CD4-positive, alpha-beta T cell treated with Interleukin-17A for 1 hour (primary cell): Measurements from ENCODE around the gene PHF21A.
A peak's percentile ranks its signal among the peaks of the same experiment; 100 is the strongest.

Experiments used
- DNase-seq: peaks from one replicate; pipeline ENCODE4 v3.0.0-alpha.2; 2020

The PHF21A gene

DNA sequence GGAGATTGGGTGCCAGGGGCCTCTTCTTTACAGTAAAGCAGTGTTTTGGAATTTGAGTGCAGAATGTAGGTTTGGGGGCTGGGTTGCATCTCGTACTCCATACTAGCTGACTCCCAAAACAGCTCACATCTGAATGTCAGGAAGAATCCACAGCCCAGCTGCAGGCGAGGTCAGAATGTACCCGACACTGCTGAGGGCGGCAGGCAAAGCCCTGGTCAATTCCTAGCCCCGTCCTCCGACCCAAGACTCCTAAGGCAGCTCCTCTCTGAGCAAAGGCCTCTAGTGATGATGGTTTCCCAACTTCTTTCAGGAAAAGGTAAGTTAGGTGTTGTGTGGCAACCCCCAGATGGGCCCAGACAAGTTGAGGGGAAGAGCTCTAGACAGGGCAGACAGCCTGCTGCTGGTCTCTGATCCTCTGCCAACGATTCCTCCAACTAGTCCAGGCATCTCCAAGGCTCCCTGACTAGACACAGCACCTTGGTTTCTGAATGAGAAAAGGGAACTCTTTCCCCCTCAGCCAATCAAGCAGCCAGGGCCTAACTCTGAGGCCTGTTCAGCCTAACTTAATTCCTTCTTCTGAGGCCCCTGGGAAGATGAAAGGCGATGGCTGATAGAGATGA, 190.2 kb downstream of the PHF21A start:
- DNase-seq: no peak

DNA sequence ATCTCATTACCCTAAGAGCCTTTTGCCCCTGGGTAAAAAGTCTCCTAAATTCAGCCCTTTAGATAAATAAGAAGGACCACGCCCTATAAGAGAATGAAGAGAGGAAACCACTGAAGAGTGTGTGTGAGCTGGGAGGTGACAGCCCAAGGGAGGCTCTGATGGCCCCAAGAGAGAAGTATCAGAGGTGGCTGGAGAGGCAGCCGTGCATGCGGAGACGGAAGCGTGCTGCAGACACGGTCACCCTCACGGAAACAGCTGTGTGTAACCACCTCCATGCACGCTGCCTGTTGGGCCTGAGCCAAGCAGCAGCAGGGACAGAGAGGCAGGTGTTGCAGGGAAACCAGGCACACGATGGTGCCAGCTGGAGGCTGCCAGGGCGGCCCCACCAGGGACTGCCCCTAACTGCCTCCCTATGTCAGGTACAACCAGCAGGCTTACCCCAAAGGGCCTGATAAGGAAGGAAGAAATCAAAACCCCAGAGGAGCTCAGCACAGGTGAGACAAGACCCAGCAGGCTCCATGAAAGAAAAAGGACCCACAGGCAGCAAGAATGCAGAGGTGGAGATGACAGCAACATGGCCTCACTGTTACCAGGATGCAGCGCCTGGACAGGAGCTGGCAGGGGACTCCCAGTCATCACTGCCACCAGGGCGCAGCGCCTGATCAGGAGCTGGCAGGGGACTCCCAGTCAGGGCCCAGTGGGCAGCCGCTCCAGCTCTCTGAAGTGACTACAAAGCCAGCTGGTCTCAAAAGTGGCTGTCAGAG, 191.0 kb downstream of the PHF21A start:
- DNase-seq: peak; percentile 61

DNA sequence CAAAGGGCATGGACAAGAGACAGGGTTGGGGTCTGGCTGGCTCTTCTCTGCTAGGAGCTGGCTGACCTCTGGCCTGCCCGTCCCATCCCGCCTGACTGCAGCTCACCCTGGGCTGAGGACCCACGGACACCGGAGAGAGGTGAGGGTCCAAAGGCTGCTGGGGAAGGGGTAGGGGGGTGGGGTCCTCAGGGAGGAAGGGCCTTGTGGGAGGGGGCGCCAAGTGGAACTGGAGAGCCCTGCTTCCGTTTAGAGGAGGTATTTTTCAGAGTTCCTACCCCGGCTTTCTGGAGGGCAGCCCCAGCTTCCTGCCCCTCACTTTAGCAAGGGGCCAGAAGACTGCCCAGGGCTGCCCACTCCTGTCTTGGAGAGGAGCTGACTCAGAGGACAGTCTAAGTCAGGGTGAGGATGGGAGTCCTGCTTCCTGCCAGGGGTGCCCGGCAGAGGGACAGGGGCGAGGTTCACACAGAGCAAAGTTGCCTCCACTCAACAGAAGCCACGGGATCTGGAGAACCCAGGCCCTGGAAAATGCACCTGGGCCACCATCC, 191.7 kb downstream of the PHF21A start:
- no peak for DNase-seq

DNA sequence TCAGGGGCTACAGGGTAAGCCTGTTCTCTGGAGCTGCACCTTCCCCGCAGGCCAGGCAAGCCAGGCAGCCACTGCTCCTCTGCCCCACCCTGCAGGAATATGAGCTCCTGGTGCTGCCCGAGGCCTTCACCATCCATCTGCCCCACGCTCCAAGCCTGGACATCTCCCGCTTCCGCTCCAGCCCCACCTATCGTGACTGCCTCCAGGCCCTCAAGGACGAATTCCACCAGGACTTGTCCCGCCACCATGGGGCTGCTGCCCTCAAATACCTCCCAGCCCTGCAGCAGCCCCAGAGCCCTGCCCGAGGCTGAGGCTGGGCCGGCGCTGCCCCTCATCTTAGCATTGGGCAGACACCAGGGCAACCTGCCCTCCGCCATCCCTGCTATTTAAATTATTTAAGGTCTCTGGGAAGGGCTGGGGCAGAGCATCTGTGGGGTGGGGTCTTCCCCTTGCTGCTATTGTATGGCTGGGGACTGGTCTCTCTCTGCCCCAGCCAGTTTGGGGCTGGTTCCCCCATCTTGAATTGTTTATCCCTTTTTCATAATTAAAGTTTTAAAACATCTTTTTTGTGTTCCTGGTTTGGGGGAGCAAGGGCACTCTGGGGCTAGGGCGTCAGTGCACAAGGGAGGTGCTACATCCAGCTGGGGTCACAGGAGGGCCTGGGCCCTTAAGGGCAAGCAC, 192.6 kb downstream of the PHF21A start:
- no peak for DNase-seq

DNA sequence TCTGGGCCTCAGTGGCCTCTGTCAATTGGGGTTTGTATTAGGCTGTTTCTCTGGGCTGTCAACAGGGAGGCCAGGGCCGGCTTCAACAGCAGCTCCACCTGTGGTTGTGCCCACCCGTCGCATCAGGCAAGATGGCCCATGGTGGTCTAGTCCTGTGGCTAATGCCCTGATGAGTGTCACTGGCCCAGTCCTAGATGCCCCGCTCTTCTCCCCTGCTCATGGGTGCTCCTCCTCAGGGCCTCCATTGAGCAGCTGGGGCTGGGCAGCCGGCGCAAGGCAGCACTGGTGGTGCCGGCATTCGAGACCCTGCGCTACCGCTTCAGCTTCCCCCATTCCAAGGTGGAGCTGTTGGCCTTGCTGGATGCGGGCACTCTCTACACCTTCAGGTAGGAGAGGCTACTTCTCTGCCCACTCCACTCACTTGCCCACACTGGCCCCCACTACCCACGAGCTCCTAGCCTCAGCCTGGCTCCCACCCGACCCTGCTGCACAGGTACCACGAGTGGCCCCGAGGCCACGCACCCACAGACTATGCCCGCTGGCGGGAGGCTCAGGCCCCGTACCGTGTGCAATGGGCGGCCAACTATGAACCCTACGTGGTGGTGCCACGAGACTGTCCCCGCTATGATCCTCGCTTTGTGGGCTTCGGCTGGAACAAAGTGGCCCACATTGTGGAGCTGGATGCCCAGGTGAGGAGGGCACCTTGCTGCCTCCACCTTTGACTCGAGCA, 193.4 kb downstream of the PHF21A start:
- no peak for DNase-seq

DNA sequence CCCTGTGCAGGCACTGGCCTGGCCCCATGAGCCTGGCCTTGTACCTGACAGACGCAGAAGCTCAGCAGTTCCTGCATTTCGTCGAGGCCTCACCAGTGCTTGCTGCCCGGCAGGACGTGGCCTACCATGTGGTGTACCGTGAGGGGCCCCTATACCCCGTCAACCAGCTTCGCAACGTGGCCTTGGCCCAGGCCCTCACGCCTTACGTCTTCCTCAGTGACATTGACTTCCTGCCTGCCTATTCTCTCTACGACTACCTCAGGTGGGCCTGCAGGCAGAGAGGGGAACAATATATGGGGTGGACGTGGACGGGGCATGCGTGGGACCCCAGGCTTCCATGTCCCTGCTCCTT, 193.9 kb downstream of the PHF21A start:
- DNase-seq: no peak

DNA sequence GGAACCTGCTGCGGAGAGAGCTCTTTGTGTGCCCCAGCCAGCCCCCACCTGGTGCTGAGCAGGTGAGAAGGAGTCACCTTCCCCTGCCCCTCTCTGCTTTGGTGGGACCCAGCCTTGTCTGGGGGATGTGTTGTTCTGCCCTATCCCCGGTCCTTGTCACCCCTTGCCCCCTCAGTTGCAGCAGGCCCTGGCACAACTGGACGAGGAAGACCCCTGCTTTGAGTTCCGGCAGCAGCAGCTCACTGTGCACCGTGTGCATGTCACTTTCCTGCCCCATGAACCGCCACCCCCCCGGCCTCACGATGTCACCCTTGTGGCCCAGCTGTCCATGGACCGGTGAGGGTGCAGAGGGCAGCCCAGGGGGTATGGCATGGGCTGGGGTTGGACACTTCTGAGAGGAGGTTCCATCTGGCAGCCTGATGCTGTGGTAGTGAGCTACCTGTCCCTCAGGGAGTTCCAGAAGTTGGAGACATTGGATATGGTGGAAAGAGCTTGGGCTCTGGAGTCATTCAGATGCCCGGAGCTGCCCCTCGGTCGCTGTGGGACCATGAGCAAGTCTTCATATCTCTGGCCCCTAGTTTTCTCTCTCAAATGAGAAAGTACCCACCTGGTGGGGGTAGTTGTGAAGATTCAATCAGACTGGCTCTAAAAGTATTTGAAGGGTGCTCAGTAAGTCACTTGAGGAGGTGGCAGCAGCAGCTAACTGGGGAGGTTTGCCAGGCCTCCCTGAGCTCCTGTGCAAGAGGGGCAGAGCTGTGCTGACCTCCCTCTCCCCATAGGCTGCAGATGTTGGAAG, 194.5 kb downstream of the PHF21A start:
- DNase-seq: no peak

DNA sequence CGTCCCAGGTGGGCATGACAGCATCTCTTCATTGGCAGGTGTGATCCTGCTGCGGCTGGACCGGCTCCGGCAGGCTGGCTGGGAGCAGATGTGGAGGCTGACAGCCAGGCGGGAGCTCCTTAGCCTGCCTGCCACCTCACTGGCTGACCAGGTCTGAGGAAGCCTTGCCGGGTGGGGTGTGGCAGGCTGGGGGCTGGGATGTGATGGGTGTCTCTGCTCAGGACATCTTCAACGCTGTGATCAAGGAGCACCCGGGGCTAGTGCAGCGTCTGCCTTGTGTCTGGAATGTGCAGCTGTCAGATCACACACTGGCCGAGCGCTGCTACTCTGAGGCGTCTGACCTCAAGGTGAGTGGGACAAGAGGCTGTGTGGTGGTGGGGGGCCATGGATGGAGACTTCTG, 195.3 kb downstream of the PHF21A start:
- DNase-seq: no peak

DNA sequence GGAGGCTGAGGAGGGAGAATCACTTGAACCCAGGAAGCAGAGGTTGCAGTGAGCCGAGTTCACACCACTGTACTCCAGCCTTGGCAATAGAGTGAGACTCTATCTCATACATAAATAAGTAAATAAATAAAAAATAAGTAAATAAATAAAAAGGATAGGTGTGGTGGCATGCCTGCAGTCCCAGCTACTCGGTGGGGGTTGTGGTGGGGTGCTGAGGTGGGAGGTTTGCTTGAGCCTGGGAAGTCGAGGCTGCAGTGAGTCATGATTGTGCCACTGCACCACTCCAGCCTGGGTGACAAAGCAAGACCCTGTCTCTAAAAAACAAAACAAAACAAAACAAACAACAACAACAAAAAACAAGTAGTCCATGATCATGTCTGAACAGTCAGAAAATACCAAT, 195.7 kb downstream of the PHF21A start:
- no peak for DNase-seq

DNA sequence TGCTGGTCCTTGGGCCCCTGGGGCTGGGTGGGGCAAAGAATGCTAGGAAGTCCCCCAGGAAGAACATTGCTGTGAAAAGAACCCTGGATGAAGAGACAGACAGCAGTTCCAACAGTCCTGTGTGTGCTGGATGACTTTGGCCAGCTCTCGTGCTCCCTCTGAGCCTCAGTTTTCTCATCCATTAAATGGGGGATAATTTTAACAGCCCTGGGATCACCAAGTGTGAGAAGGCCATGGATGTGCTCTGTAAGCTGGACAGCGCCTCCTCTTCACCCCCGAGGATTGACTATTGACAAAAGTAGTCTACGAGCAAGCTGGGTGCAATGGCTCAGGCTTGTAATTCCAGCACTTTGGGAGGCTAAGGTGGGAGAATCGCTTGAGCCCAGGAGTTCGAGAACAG, 196.3 kb downstream of the PHF21A start:
- DNase-seq: no peak

DNA sequence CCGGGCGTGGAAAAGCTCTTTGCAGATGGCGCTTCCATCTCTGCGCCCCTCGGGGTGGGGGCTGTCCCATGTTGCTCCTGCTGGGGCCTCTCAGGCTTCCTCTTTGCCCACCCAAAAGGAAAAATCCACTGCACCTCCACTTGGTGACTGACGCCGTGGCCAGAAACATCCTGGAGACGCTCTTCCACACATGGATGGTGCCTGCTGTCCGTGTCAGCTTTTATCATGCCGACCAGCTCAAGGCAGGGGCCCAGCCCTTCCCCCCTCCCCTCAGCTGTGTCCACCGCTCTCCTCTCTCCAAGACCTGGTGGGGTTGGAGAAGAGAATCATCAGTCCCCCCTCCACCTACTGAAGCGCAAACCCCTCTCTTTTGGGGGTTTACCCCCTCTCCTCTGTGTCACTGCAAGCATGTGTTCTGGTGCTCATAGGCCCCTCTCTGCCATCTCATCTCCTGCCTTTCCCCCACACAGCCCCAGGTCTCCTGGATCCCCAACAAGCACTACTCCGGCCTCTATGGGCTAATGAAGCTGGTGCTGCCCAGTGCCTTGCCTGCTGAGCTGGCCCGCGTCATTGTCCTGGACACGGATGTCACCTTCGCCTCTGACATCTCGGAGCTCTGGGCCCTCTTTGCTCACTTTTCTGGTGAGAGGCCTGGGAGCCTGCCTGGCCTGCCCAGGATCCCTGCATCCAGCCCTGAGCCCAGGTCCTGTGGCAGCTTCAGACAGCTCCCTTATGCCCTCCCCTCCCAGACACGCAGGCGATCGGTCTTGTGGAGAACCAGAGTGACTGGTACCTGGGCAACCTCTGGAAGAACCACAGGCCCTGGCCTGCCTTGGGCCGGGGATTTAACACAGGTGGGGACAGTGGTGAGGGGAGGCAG, 197.0 kb downstream of the PHF21A start:
- no peak for DNase-seq

DNA sequence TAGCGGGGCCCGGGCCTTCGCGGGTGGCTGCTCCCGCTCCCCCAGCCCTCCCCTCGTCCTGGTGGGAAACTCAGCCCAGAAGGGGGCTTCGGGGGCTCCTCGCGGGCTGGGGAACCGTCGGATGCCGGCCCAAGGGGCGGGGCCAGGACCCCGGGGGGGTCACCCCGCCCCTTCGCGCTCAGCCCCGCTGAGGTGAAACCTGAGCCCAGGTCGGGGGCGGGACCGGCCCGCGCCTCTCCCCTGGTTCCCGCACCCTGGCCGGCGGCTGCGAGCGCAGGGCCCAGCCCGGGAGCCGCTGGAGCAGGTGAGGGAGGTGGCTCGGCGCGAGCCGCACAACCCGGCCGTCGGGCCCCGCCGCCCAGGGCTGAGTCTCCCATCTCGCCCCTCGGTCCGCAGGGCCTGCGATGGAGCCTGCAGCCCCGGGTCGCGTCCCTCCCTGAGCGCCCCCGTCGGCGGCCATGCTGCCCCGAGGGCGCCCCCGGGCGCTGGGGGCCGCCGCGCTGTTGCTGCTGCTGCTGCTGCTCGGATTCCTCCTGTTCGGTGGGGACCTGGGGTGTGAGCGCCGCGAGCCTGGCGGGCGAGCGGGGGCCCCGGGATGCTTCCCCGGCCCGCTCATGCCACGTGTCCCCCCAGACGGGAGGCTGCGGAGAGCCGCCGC, 198.7 kb downstream of the PHF21A start, which contains the start of gene LARGE2:
Gene LARGE2, plus strand, starts transcription at position 232 of the 658 bp plus-strand sequence. Its CDS starts 227 bp downstream, at position 459.
- peak; percentile 29 for DNase-seq

DNA sequence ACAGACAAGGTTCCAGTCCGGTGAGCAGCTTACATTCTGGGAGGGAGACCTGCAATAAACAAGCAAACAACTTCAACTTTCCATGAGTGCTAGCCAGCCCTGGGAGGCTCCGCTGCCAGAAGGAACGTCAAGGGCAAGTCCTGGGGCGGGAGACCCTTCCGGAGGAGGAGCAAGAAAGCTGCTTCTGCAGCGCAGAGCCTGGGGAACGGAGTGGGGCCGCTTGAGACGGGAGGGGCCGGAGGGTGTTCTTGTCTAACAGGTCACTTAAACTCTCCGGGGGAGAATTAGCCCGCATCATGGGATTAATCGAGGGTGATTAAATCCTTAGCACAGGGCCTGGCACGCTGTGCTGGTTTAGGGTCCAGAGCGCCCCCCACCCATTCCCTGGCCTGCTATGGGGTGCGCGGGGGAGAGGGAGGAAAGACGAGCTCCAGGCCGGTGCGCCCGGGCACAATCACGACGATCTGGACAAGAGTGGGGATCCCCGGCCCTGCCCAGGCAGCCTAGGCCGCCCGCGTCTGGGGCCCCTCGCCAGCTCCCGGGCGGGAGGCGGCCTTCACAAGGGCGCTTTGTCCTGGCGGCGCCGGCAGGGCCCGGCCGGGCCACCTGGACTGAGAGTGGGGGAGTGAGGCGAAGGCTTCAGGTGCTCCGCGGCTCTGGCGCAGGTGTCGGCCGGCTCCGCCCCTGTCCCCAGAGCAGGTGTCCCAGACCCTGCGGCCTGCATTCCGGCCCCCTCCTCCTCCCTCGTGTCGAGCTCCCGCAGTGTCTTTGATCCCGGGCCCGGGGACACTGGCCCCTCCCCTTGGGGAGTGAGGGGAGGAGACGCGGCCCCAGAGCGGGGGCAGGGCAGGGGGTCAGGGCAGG, 199.5 kb downstream of the PHF21A start:
- DNase-seq: no peak

DNA sequence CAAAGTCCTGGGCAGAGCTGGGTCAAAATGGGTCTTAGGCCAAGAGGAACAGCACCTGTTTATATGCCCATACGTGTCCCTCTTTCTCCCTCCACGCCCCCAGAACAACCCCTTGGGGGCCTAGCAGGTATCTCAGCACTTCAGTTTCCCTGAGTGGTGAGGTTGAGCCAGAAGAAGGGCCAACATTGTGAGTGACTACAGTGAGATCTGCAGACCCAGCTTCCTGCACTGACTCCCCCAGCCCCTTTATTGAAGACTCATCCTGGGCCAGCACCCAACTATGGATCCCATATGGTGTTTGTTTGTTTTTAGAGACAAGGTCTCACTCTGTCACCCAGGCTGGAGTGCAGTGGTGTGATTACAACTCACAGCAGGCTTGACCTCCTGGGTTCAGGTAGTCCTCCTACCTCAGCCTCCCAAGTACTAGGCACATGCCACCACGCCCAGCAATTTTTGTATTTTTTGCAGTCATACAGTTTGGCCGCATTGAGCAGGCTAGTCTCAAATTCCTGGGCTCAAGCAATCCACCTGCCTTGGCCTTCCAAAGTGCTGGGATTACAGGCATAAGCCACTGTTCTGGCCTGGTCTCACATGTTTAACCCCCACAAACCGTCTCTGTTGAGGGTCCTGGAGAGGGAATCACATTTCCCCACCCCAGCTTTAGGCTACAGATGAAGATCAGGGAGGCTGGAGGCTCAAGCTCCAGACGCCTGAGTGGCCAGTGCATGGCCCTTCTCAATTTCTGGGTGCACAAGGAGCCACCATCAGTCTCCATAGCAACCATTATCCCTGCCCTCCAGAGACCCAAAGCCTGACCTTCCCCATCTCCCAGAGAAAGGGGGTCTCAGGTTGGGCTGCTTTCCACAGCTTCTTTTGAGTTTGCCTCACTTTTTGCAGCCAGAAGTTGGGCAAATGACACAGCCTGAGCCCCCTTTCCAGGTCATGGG, 200.4 kb downstream of the PHF21A start:
- DNase-seq: no peak

DNA sequence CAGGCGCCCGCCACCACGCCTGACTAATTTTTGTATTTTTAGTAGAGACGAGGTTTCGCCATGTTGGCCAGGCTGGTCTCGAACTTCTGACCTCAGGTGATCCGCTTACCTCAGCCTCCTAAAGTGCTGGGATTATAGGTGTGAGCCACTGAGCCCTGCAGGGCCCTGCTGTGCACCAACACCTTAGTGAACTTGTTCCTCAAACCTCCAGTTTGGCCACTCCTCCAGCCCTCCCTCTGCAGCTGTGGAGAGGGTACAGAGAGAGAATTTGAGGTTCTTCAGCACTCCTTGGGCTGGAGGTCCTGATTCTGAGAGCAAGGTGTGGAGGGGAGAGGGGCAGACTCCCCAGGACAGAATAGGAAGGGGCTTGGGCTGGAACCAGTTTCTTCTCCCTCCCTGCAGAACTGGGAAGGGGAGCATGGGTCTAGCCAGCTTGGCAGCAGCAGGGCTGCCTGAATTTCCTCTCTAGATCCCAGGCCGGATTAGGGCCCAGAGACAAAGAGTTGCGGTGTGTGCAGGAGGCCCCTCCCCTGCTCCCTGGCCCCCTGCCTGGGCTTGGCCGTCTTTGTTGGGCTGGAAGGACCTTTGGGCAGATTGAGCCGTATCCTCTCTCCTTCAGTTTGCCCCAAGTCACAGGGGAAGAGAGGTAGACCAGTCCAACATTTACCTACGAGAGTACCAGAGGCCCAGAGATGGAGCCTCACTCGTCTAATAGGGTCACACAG, 201.3 kb downstream of the PHF21A start:
- DNase-seq: no peak

DNA sequence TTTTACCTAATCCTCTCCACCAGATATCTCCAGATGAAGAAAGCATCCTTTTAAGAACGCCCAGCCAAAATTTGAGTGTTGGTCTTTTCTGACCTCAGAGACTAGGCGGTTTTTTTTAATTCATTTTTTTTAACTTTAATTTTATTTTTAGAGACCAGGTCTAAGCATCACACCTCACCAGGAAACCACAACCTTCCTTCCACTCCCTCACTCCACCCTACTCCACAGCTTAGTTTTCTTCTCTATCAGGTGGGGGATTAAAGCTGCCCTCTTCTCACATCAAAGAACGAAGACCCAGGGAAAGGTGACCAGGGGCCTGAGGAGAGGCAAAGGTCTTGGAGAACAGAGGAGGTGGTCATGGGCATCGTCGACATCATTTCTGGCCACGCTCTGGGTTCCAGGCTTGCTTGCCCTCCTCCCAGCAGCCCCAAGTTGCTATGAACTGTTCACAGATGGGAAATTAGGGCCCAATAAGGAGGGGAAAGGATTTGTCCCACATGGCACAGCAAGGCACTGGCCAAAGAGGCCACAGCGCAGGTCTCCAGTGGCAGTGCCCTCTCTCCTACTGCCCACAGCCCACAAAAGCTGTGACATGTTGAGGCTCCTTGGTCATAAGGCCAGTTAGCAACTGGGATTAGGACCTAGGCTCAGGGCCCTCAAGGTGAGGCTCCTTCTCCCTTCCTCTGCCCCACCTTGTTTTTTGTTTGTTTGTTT, 202.1 kb downstream of the PHF21A start:
- no peak for DNase-seq

DNA sequence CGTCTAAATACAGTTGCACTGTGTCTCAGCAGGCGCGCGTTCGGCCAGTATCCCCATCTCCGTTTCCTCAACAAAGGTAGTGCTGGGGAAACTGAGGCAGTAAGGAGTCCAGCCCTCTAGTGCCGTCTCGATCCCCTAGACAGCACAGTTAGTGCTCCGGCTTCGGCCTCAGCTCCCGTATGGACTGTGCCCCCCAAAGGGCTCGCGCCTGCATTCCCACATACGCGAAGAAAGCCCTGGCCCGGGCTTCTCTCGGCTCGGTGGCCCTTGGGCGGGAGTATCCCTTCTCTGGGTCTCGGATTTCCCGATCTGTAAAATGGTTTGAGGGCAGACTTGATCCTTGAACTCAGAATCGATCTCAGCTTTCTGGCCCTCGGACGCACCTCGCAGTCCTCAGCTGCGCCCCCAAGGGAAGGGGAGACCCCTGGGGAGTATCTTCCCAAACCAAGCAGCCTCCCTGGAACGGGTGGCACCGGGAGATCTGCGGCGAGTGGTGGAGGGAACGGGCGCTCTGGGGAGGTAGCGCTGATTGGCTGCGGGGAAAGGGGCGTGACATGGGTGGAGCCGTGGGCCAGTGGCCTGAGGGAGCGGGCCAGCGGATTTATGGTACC, 202.8 kb downstream of the PHF21A start:
- peak; percentile 68 for DNase-seq
